Osteoblast (primary cell): ENCODE results near the gene LGR6. TPM values are rescaled to one million over a fixed set of nuclear protein-coding genes. Genes with fewer than 3 reads are reported as not detected.
"Not testable (repeated sequence)": the region's sequence is repeated elsewhere in the genome, so short reads cannot be mapped to it uniquely, and the experiment has no call there.

ENCODE experiments used
- DNase-seq: peaks from one replicate; pipeline ENCODE4 v3.0.0; 2011; ENCODE audit warnings: low spot score, mixed read lengths; ENCODE audit not compliant: insufficient read length; ENCODE audit errors: missing footprints
- H2AFZ ChIP-seq: 2 replicates; pipeline ENCODE4 v1.6.0; 2011; ENCODE audit warnings: mild to moderate bottlenecking, low read length
- H3K27ac ChIP-seq: 2 replicates; pipeline ENCODE4 v1.5.1; 2011; ENCODE audit warnings: mild to moderate bottlenecking, low read depth, low read length, moderate library complexity
- H3K27me3 ChIP-seq: 2 replicates; pipeline ENCODE4 v1.6.0; 2012; ENCODE audit warnings: mild to moderate bottlenecking, control low read depth, inconsistent platforms, low read length, moderate library complexity; ENCODE audit not compliant: insufficient read depth
- H3K36me3 ChIP-seq: 2 replicates; pipeline ENCODE4 v1.5.1; 2011; ENCODE audit warnings: mild to moderate bottlenecking, low read length, control low read depth, moderate library complexity; ENCODE audit not compliant: insufficient read depth
- H3K4me1 ChIP-seq: 2 replicates; pipeline ENCODE4 v1.5.1; 2011; ENCODE audit warnings: mild to moderate bottlenecking, low read length, control low read depth, moderate library complexity; ENCODE audit not compliant: insufficient read depth
- H3K4me2 ChIP-seq: 2 replicates; pipeline ENCODE4 v1.6.0; 2011; ENCODE audit warnings: mild to moderate bottlenecking, low read length; ENCODE audit not compliant: insufficient read depth
- H3K4me3 ChIP-seq: fragments of 200-600 bp; sonication (generic); 3 replicates; pipeline ENCODE4 v1.5.1; 2012; ENCODE audit warnings: mild to moderate bottlenecking, low read length, inconsistent platforms; ENCODE audit not compliant: insufficient read depth
- H3K79me2 ChIP-seq: 2 replicates; pipeline ENCODE4 v1.6.0; 2012; ENCODE audit warnings: mild to moderate bottlenecking, low read length, control low read depth, inconsistent platforms; ENCODE audit not compliant: insufficient read depth
- H3K9me3 ChIP-seq: 2 replicates; pipeline ENCODE4 v1.5.1; 2011; ENCODE audit warnings: low read depth, low read length, control low read depth
- H4K20me1 ChIP-seq: 2 replicates; pipeline ENCODE4 v1.6.0; 2012; ENCODE audit warnings: mild to moderate bottlenecking, low read length, control low read depth; ENCODE audit not compliant: insufficient read depth
- CTCF ChIP-seq: IDR thresholded peaks from 2 replicates; pipeline ENCODE4 v1.5.1; 2011; ENCODE audit warnings: mild to moderate bottlenecking, low read depth, low read length, moderate library complexity; ENCODE audit errors: extremely low read depth
- total RNA-seq: library from RNA; depleted of rRNA; stranded (reverse); fragments of >200 nt; gene quantifications from 2 replicates; pipeline ENCODE4 v1.2.3, GENCODE V29; 2012

The LGR6 gene
- total RNA-seq, 1 donor, result not detected

- no peaks in the 10 kb centered on the region for H4K20me1 ChIP-seq
Measured at GRCh38 chr1:202165267-202165941, 28.2 kb upstream of the LGR6 start.

DNA sequence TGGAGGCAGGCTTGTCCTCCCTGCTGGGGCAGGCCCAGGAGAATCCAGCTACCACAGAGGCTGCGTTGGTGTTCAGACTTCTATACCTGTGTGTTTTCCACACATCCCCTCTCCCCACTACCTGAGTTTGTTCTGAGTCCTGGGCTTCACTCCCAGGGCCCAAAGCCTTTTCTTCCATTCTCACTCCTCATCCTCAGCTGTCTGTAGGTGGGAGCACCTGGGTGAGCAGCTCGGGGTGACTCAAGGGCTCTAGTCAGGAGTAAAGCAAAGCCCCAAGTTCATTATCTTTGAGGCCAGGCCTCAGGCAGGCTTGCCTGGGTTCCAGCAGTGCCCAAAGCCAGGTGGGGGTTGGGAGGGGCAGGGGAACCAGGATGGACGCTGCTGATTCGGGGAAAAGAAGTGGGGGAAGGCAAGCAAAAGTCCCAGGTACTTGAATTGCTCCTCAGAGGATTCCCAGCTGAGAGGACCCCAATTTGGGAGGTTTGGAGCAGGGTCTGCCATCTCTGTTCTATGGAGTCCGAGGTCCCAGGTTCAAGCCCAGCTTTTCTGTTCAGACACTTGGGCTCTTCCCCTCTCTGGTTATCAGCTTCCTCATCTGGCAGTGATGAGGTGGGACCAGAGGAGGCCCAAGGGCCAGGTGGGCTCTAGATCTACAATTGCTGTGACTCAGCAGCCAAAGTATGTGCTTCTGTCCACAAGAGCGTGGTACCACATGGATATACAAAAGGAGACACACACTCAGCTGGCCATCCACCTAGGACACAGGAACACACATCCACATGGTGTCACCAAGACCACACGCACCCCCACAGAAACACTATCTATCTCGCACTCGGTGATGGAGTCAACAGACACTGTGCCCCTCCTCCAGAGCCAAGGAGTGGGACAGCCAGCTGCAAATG, 27.4 kb upstream of the LGR6 start:
- Histone ChIP-seq H3K4me2 (no peak overlapping the region), H2AFZ (no peak overlapping the region), H3K27ac (no peak overlapping the region), H3K27me3 (peaks cover 2% of the 10 kb centered on the region), H3K79me2 (no peaks in the 10 kb centered on the region), H3K4me3 (no peak overlapping the region), H4K20me1 (no peaks in the 10 kb centered on the region), H3K9me3 (no peaks in the 10 kb centered on the region), H3K4me1 (no peaks in the 10 kb centered on the region), H3K36me3 (no peaks in the 10 kb centered on the region)
- DNase-seq, result peak; percentile 73
- no peak for TF ChIP-seq CTCF

More at GRCh38 chr1:202165267-202165941, 28.2 kb upstream of the LGR6 start:
- no peak overlapping the region for H3K27ac ChIP-seq
- DNase-seq, result no peak
- H3K4me3 ChIP-seq, result no peak overlapping the region
- no peaks in the 10 kb centered on the region for H3K79me2 ChIP-seq
- H3K4me1 ChIP-seq, result no peaks in the 10 kb centered on the region
- TF ChIP-seq CTCF, result no peak
- H3K27me3 ChIP-seq, result peaks cover 2% of the 10 kb centered on the region
- H3K36me3 ChIP-seq, result no peaks in the 10 kb centered on the region
- H3K4me2 ChIP-seq, result no peak overlapping the region
- no peak overlapping the region for H2AFZ ChIP-seq
- H3K9me3 ChIP-seq, result no peaks in the 10 kb centered on the region

DNA sequence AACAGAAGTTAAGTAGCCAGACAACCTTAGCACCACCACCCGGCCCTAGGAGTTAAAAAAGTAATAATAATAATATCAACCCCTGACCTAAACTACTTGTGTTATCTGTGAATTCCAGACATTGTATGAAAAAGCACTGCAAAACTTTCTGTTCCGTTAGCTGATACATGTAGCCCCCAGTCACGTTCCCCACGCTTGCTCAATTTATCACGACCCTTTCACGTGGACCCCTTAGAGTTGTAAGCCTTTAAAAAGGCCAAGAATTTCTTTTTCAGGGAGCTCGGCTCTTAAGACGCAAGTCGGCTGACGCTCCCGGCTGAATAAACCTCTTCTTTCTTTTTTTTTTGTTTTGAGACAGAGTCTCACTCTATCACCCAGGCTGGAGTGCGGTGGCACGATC, 26.5 kb upstream of the LGR6 start:
- H3K79me2 ChIP-seq, H3K27me3 ChIP-seq, H2AFZ ChIP-seq, H4K20me1 ChIP-seq, H3K4me3 ChIP-seq, H3K9me3 ChIP-seq, H3K36me3 ChIP-seq, H3K27ac ChIP-seq, DNase-seq, H3K4me2 ChIP-seq, H3K4me1 ChIP-seq: not testable (repeated sequence)

- H2AFZ ChIP-seq, result no peak overlapping the region
- DNase-seq, result peak; percentile 79
Measured at GRCh38 chr1:202167708-202168415, 25.7 kb upstream of the LGR6 start.

More at GRCh38 chr1:202167708-202168415, 25.7 kb upstream of the LGR6 start:
- Histone ChIP-seq H3K79me2 (no peaks in the 10 kb centered on the region), H3K27ac (no peak overlapping the region), H4K20me1 (no peaks in the 10 kb centered on the region), H3K27me3 (peaks cover 2% of the 10 kb centered on the region), H3K9me3 (no peaks in the 10 kb centered on the region), H3K4me3 (no peak overlapping the region), H3K4me1 (no peaks in the 10 kb centered on the region), H3K36me3 (no peaks in the 10 kb centered on the region), H3K4me2 (no peak overlapping the region)
- no peak for TF ChIP-seq CTCF
